HG02938 (cell line): ENCODE measurements around the gene UCP3.
"Not testable (repeated sequence)": the region's sequence is repeated elsewhere in the genome, so short reads cannot be mapped to it uniquely, and the experiment has no call there.

Experiments used
- ATAC-seq: cut with Tn5 transposase; IDR thresholded peaks from one replicate; pipeline ENCODE4 v1.9.1; 2021; ENCODE audit warnings: mild to moderate bottlenecking, moderate library complexity; ENCODE audit not compliant: unreplicated experiment

UCP3 gene

GRCh38 chr11:74000307-74001133, 8.4 kb downstream of the UCP3 start:
- no peak for ATAC-seq

- no peak for ATAC-seq
Observed at GRCh38 chr11:73999581-74000306, 9.1 kb downstream of the UCP3 start.

DNA sequence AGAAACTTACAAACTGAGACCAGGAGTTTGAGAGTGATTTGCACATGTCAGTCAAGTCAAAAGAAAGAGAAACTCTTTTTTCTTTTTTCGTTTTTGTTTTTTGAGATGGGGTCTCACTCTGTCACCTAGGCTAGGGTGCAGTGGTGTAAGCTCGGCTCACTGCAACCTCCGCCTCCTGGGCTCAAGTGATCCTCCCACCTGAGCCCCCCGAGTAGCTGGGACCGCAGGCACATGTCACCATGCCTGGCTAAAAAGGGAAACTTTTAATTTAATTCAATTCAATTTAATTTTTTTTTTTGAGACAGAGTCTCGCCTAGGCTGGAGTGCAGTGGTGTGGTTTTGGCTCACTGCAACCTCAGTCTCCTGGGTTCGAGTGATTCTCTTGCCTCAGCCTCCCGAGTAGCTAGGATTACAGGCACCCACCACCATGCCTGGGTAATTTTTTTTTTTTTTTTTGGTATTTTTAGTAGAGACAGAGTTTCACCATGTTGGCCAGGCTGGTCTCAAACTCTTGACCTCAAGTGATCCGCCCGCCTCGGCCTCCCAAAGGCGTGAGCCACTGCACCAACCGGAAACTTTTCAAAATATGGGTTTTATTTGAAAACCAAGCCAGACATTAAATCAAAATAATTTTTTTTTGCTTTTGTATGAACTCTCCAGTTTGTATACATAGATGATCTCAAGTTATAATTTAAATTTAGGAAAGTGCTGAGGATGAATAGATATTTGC, 9.9 kb downstream of the UCP3 start:
- no peak for ATAC-seq

- no peak for ATAC-seq
Observed at GRCh38 chr11:73997120-73997770, 11.6 kb downstream of the UCP3 start.

GRCh38 chr11:73996161-73996747, 12.6 kb downstream of the UCP3 start:
- ATAC-seq: no peak

GRCh38 chr11:73995731-73996130, 13.2 kb downstream of the UCP3 start:
- peak; percentile 63 for ATAC-seq

- ATAC-seq: no peak
Observed at GRCh38 chr11:73995247-73995646, 13.6 kb downstream of the UCP3 start.

DNA sequence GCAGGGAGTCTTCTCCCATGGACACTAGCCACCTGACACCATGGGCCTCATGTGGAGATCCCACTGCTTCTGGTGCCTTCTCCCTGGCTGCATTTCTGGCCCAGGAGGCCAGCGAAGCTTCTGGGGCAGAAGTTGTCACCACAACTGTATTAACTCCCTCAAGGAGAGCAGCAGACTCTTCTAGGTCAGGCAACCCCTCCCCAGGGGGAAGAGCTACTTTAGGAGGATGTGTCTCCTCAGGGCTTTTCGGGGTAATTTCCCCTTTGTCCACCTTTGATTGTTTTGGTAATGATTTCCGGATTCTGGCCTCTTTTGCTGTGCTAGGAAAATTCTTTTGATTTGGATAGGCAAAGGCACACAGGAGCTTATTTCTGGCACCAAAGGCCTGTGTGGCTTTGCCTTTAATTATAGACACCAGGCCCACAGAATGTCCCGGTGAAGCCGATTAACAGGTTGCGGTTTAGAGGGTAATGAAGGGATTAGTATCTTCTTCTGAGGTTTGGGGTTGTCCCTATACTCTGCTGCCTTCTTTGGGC, 17.3 kb downstream of the UCP3 start:
- no peak for ATAC-seq

- no peak for ATAC-seq
Observed at GRCh38 chr11:73990730-73991129, 18.2 kb downstream of the UCP3 start.

DNA sequence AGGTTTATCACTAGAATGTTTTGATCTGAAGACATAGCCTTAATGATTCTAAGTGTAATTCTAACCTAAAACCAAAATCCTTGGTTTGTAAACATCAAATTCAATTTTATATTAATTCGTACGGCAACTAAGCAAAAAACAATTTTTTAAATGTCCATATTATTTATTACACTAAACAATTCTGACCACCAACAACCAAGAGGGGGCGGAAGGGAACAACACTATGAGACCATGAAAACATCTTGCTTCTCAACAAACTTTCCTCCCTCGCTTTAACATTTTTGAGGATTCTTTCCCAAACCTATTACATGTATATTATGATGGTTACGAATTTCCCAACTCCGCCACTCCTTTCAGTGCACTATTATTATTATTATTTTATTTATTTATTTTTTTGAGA, 19.7 kb downstream of the UCP3 start:
- no peak for ATAC-seq

GRCh38 chr11:73988227-73988626, 20.7 kb downstream of the UCP3 start:
- no peak for ATAC-seq

GRCh38 chr11:73985661-73986060, 23.2 kb downstream of the UCP3 start:
- not testable (repeated sequence) for ATAC-seq

DNA sequence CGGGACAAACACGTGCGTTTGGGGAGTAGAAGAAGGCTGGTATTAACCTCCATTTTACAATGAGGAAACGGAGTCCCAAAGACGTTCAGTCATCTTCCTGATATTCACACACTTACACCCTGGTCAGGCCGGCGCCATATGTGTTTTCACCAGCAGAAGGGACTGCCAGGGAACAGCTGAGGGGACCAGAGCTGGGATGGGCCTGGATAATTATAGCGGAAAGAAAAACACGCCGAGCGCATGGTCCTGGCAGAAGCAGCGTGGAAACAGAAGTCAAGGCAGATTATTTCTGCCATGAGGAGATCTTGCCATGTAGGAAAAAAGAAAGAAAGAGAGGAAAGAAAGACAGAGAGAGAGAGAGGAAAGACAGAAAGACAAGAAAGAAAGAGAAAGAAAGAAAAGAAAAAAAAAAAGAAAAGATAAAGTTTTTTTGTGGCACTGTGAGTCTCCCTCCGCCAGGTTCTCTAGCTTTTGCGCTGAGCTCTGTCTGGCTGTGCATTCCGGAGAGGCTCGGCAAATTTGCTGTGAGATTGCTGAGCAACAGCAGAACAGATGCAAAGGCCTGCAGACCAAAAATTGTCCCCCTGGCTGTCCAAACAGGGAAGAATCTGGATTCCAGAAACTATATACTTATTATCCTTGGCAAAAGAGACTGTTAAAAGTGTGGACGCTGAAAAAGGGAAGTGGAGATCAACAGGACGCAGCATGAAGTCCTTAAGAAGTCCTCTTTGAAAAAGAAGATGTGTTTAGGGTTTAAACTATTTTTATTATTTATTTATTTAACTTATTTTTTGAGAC, 24.9 kb downstream of the UCP3 start:
- no peak for ATAC-seq

DNA sequence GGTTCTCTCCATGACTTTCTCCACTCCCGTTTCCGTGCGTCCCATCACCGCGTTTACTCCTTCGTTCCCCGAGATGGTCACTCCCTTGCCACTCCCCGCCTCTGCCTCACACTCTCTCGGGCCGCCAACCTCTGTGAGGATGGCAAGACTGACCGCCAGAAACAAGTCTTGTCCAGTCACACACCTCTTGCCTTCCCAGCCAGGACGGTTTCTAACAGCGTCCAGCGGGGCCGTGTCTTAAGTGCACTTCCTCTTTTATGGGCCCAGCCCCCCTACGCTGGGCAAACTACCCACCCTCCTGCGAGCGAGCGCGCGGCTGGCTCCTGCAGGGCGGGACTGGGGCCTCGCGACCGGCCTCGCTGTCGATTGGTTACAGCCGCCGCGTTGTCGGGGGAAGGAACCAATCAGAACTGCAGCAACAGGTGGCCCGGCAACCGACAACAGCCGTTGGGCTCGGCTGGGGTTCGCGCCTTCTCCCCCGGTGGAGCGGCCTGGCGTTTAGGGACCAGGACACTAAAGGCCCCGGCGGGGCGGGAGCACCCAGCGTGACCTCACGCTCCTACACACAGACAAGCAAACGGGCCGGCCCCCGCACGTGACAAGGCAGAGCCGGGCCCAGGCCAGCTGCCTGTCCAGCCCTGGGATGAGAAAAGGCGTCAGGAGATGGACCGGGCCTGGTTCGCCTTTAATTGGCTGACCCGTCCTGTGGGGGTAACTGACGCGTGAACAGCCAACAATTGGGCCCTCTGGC, 25.7 kb downstream of the UCP3 start:
- ATAC-seq: peak; percentile 62

DNA sequence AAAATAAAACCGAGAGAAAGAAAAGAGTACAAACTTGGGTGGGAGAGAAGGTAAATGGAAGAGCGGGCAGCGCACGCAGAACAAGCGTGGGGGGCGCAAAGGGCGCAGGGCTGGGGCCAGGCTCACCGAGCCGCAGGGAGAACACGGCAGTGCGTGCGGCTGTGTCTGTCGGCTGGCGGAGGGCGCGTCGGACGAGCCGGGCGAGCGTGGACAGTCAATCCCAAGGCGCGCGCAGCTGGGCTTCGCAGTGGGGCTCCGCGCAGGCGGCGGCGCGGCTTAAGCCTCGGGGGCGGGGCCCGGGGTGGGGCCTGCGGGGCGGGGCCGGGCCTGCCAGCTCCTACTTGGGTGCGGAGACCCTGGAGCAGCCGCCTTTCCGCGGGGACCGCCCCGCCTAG, 26.3 kb downstream of the UCP3 start, which contains the start of gene UCP2:
Gene UCP2, minus strand, starts transcription at position 249 of the 395 bp plus-strand sequence. CDS start 4,465 bp downstream, outside the sequence.
- peak; percentile 43 for ATAC-seq

DNA sequence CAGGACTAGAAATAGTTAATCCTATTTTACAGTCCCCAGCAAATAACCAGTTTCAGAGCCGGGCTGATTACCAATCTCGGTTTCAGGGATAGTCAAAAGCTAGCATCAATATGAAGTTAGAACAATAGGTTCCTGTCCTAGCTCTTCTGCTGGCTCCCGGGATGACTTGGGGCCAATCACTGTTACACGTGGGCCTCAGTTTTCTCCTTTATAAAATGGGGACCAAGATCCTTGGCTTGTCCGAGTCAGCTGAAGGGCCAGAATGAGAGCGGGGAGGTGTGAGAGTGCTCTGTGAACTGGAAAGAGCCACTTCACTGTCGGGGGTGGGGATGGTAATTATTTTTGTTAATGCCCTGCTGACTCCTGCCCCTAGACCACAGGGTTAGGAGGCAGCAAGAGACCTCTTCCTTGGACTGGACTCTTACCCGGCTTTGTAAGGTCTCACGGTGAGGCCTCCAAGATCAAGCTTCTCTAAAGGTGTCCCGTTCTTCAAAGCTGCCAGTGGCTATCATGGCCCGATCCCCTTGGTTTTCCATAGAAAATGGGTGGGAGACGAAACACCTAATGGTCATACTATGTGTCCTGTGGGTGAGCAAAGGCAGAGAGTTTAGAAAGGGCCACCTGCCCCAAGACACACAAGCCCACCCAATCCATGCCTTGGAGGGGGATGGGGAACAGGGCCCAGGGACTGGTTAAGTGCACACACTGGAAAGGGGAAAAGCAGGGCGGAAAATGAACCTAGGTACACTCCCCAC, 27.7 kb downstream of the UCP3 start:
- no peak for ATAC-seq

- peak; percentile 42 for ATAC-seq
Observed at GRCh38 chr11:73980001-73980961, 28.6 kb downstream of the UCP3 start.
